Kidney (tissue), 14 donors: ENCODE results near the gene KCNJ14. TPM values are rescaled to one million over a fixed set of nuclear protein-coding genes. Genes with fewer than 3 reads are reported as not detected.

ENCODE experiments used
- DNase-seq, 5 donors: peaks; one replicate each; pipeline ENCODE4 v3.0.0-alpha.2; 2013 to 2020
- FAIRE-seq: peaks from 2 replicates; lab custom pipeline; 2012; peaks lifted over from hg19 to GRCh38; lab: Jason Lieb, UNC
- H3K27ac ChIP-seq, 2 donors: one replicate each; pipeline ENCODE4 v1.7.0; 2013; ENCODE audit warnings: low read depth in 2 of 2, low read length in 2 of 2, inconsistent platforms in 1 of 2
- H3K27me3 ChIP-seq: one replicate; pipeline ENCODE4 v1.7.1; 2013; ENCODE audit warnings: low read length, inconsistent platforms; ENCODE audit not compliant: control insufficient read depth, insufficient read depth
- H3K36me3 ChIP-seq, 3 donors: one replicate each; pipeline versions ENCODE4 v1.7.0 to v1.7.1; 2013; ENCODE audit warnings: low read length in 3 of 3, control low read depth in 1 of 3, inconsistent platforms in 1 of 3; ENCODE audit not compliant: insufficient read depth in 3 of 3, control insufficient read depth in 2 of 3
- H3K4me1 ChIP-seq, 3 donors: one replicate each; pipeline versions ENCODE4 v1.7.0 to v1.7.1; 2013; ENCODE audit warnings: low read length in 3 of 3, inconsistent platforms in 1 of 3, low read depth in 1 of 3; ENCODE audit not compliant: control insufficient read depth in 2 of 3, insufficient read depth in 2 of 3
- H3K4me3 ChIP-seq, 3 donors: one replicate each; pipeline versions ENCODE4 v1.7.0 to v1.8.1; 2013; ENCODE audit warnings: low read length in 3 of 3, control low read depth in 1 of 3, inconsistent platforms in 1 of 3
- H3K9ac ChIP-seq, 3 donors: one replicate each; pipeline versions ENCODE4 v1.7.0 to v1.7.1; 2013; ENCODE audit warnings: low read length in 3 of 3, control low read depth in 1 of 3, inconsistent platforms in 1 of 3
- H3K9me3 ChIP-seq, 3 donors: one replicate each; pipeline versions ENCODE4 v1.7.0 to v1.7.1; 2013; ENCODE audit warnings: low read length in 3 of 3, control low read depth in 1 of 3, inconsistent platforms in 1 of 3; ENCODE audit not compliant: control insufficient read depth in 2 of 3, insufficient read depth in 1 of 3
- CTCF ChIP-seq: IDR thresholded peaks from 3 replicates; pipeline ENCODE4 v1.5.1; 2012; ENCODE audit warnings: mild to moderate bottlenecking, moderate library complexity, borderline replicate concordance; ENCODE audit not compliant: insufficient read depth; ENCODE audit errors: extremely low read depth
- intact Hi-C: fragments of 100-400 bp; cut with DNase I; formaldehyde crosslinking; loops from one replicate; pipeline ENCODE4 v1.11.1; 2022
- polyA plus RNA-seq: library from polyadenylated mRNA; stranded (reverse); fragments of 350-450 nt; fragmentation: Illumina TruSeq; extraction: RNeasy Lipid Tissue Mini Kit (QIAGEN cat#74804); gene quantifications from one replicate; pipeline ENCODE4 v1.2.3, GENCODE V29; 2014; ENCODE audit warnings: low read depth, low replicate concordance; ENCODE audit not compliant: insufficient read depth
- total RNA-seq: library from RNA; stranded (reverse); fragmentation: NEBNext Ultra II Directional; extraction: Animal tissue kit (Norgen Biotek cat#: 25700); gene quantifications from one replicate; pipeline ENCODE4 v1.2.1, GENCODE V29; 2021
- donor health status: control.
- donor health status: control.
- donor health status: control.
- donor health status: control.
- donor health status: control.
- donor health status: DM: yes; HTN: yes; CAD: no.
- donor health status: Normal renal cell carcinoma (clear cell type).

Gene KCNJ14
- total and polyA plus RNA-seq, 2 donors from 2014 or later: 0.28 to 1.0 TPM

GRCh38 chr19:48489608-48490216 lies 34.3 kb downstream of the KCNJ14 start:
- H3K9ac ChIP-seq: no peak overlapping the region
- intact Hi-C loops: loop anchor here (10.0 kb wide), 1 partner anchor 95 kb away; no protein-coding TSS in a partner anchor
- DNase-seq: peak; percentile 66 to 90 (median 78)
- H3K27ac ChIP-seq: no peak overlapping the region
- TF ChIP-seq CTCF: peak; percentile 79
- H3K4me1 ChIP-seq: peaks cover 0 to 9% (median 0%) of the 10 kb centered on the region in 3 donors
- H3K9me3 ChIP-seq: no peaks in the 10 kb centered on the region
- no peaks in the 10 kb centered on the region for H3K36me3 ChIP-seq
- H3K4me3 ChIP-seq: no peak overlapping the region
- no peaks in the 10 kb centered on the region for H3K27me3 ChIP-seq
- FAIRE-seq: no peak

- no peaks in the 10 kb centered on the region for H3K36me3 ChIP-seq
- H3K9me3 ChIP-seq: no peaks in the 10 kb centered on the region
- TF ChIP-seq CTCF: no peak
- no peak overlapping the region for H3K4me3 ChIP-seq
- FAIRE-seq (no peak), DNase-seq (peak in 3 of 5 donors; percentile 67 to 91 (median 89))
- H3K9ac ChIP-seq: no peak overlapping the region
- no peaks in the 10 kb centered on the region for H3K27me3 ChIP-seq
- peak overlapping the region in 1 of 2 donors; percentile 11 for H3K27ac ChIP-seq
- peaks cover 0 to 11% (median 0%) of the 10 kb centered on the region in 3 donors for H3K4me1 ChIP-seq
- intact Hi-C loops: no loop called here
Observed at GRCh38 chr19:48490981-48491792, 35.8 kb downstream of the KCNJ14 start.

- no peak overlapping the region for H3K4me3 ChIP-seq
- no peaks in the 10 kb centered on the region for H3K36me3 ChIP-seq
- H3K4me1 ChIP-seq: peaks cover 0 to 11% (median 0%) of the 10 kb centered on the region in 3 donors
- no peak for FAIRE-seq
- no peaks in the 10 kb centered on the region for H3K9me3 ChIP-seq
- no peaks in the 10 kb centered on the region for H3K27me3 ChIP-seq
- no peak for TF ChIP-seq CTCF
- H3K9ac ChIP-seq: no peak overlapping the region
- intact Hi-C loops: no loop called here
- H3K27ac ChIP-seq: no peak overlapping the region
- peak in 1 of 5 donors; percentile 72 for DNase-seq
Observed at GRCh38 chr19:48491793-48492123, 36.4 kb downstream of the KCNJ14 start.
